T-helper 17 cell (primary cell): ENCODE data around the gene SPEG. TPM values are rescaled to one million over a fixed set of nuclear protein-coding genes. Genes with fewer than 3 reads are reported as not detected.
A peak's percentile ranks its signal among the peaks of the same experiment; 100 is the strongest.
"Not testable (repeated sequence)": the region's sequence is repeated elsewhere in the genome, so short reads cannot be mapped to it uniquely, and the experiment has no call there.

Experiments used
- ATAC-seq: fragments of 150-1000 bp; cut with Tn5 transposase; 2 replicates; pipeline ENCODE4 v1.10.0; 2021; ENCODE audit warnings: mild to moderate bottlenecking, moderate library complexity
- DNase-seq, 3 donors: peaks; one replicate each; pipeline versions ENCODE4 v3.0.0 to v3.0.0-alpha.2; 2020 to 2021
- H3K9me3 ChIP-seq: one replicate; pipeline ENCODE4 v1.7.0; 2013; ENCODE audit warnings: low read length, mild to moderate bottlenecking; ENCODE audit not compliant: control insufficient read depth, poor library complexity, severe bottlenecking
- H3K27ac Mint-ChIP-seq: one replicate; pipeline ENCODE4 v1.8.0; 2022; ENCODE audit warnings: mild to moderate bottlenecking, moderate library complexity, mixed read lengths
- H3K27me3 Mint-ChIP-seq: one replicate; pipeline ENCODE4 v1.8.0; 2022; ENCODE audit warnings: mixed read lengths
- H3K36me3 Mint-ChIP-seq: one replicate; pipeline ENCODE4 v1.8.0; 2022; ENCODE audit warnings: low read depth, mixed read lengths
- H3K4me1 Mint-ChIP-seq: one replicate; pipeline ENCODE4 v1.8.0; 2022; ENCODE audit warnings: mild to moderate bottlenecking, mixed read lengths
- H3K4me3 Mint-ChIP-seq: one replicate; pipeline ENCODE4 v1.8.0; 2022; ENCODE audit warnings: mild to moderate bottlenecking, moderate library complexity, mixed read lengths
- total RNA-seq, 4 donors: library from RNA in 2 of 4; stranded (reverse) in 2 of 4; gene quantifications; one replicate each; pipeline ENCODE4 v1.2.3 and lab custom pipeline; 2022 to 2026

The SPEG gene
- total RNA-seq, 2 donors from 2014 or later, result 7.3 to 8.4 TPM

GRCh38 chr2:219398721-219399363 lies 35.8 kb upstream of the SPEG start:
- no peaks in the 10 kb centered on the region for H3K27me3 Mint-ChIP-seq
- no peak overlapping the region for H3K27ac Mint-ChIP-seq
- peaks cover 18% of the 10 kb centered on the region for H3K4me1 Mint-ChIP-seq
- H3K36me3 Mint-ChIP-seq, result no peaks in the 10 kb centered on the region
- no peaks in the 10 kb centered on the region for H3K9me3 ChIP-seq
- H3K4me3 Mint-ChIP-seq, result no peak overlapping the region
- ATAC-seq (no peak), DNase-seq (no peak)

- no peaks in the 10 kb centered on the region for H3K9me3 ChIP-seq
- Mint-ChIP-seq H3K36me3 (no peaks in the 10 kb centered on the region), H3K27ac (peak overlapping the region; percentile 72), H3K4me1 (peaks cover 18% of the 10 kb centered on the region), H3K27me3 (peaks cover 5% of the 10 kb centered on the region), H3K4me3 (no peak overlapping the region)
- DNase-seq (no peak), ATAC-seq (no peak)
Measured at GRCh38 chr2:219399716-219400478, 34.7 kb upstream of the SPEG start.

- Mint-ChIP-seq H3K27me3 (peaks cover 5% of the 10 kb centered on the region), H3K4me3 (no peak overlapping the region), H3K4me1 (peaks cover 18% of the 10 kb centered on the region), H3K27ac (peak overlapping the region; percentile 72), H3K36me3 (no peaks in the 10 kb centered on the region)
- DNase-seq (no peak), ATAC-seq (no peak)
- no peaks in the 10 kb centered on the region for H3K9me3 ChIP-seq
Measured at GRCh38 chr2:219400562-219400961, 34.1 kb upstream of the SPEG start.

GRCh38 chr2:219401606-219402005 lies 33.0 kb upstream of the SPEG start:
- no peaks in the 10 kb centered on the region for H3K36me3 Mint-ChIP-seq
- H3K9me3 ChIP-seq, result no peaks in the 10 kb centered on the region
- H3K4me1 Mint-ChIP-seq, result peaks cover 18% of the 10 kb centered on the region
- H3K27ac Mint-ChIP-seq, result no peak overlapping the region
- peaks cover 8% of the 10 kb centered on the region for H3K27me3 Mint-ChIP-seq
- H3K4me3 Mint-ChIP-seq, result no peak overlapping the region
- ATAC-seq (no peak), DNase-seq (no peak)

- peak; percentile 24 to 42 (median 34) for DNase-seq
- H3K27ac Mint-ChIP-seq, result no peak overlapping the region
- peaks cover 13% of the 10 kb centered on the region for H3K27me3 Mint-ChIP-seq
- no peaks in the 10 kb centered on the region for H3K36me3 Mint-ChIP-seq
- ATAC-seq, result peak; percentile 98
- H3K4me1 Mint-ChIP-seq, result peaks cover 10% of the 10 kb centered on the region
- no peaks in the 10 kb centered on the region for H3K9me3 ChIP-seq
- no peak overlapping the region for H3K4me3 Mint-ChIP-seq
Measured at GRCh38 chr2:219402665-219403515, 31.8 kb upstream of the SPEG start.

- Mint-ChIP-seq H3K27ac (no peak overlapping the region), H3K27me3 (peaks cover 13% of the 10 kb centered on the region), H3K36me3 (no peaks in the 10 kb centered on the region), H3K4me1 (peaks cover 7% of the 10 kb centered on the region), H3K4me3 (no peak overlapping the region)
- ATAC-seq, result no peak
- no peak for DNase-seq
- H3K9me3 ChIP-seq, result no peaks in the 10 kb centered on the region
Measured at GRCh38 chr2:219403861-219404260, 30.8 kb upstream of the SPEG start.

GRCh38 chr2:219404291-219404910 lies 30.2 kb upstream of the SPEG start:
- DNase-seq (no peak), ATAC-seq (no peak)
- Mint-ChIP-seq H3K4me3 (no peak overlapping the region), H3K4me1 (peaks cover 7% of the 10 kb centered on the region), H3K27me3 (peaks cover 14% of the 10 kb centered on the region), H3K27ac (no peak overlapping the region), H3K36me3 (no peaks in the 10 kb centered on the region)
- H3K9me3 ChIP-seq, result no peaks in the 10 kb centered on the region

- no peak overlapping the region for H3K4me3 Mint-ChIP-seq
- no peaks in the 10 kb centered on the region for H3K9me3 ChIP-seq
- H3K4me1 Mint-ChIP-seq, result peaks cover 7% of the 10 kb centered on the region
- H3K27ac Mint-ChIP-seq, result no peak overlapping the region
- H3K36me3 Mint-ChIP-seq, result no peaks in the 10 kb centered on the region
- peaks cover 19% of the 10 kb centered on the region for H3K27me3 Mint-ChIP-seq
- DNase-seq (no peak), ATAC-seq (no peak)
Measured at GRCh38 chr2:219404954-219405353, 29.7 kb upstream of the SPEG start.

- DNase-seq (no peak), ATAC-seq (no peak)
- no peaks in the 10 kb centered on the region for H3K9me3 ChIP-seq
- Mint-ChIP-seq H3K4me1 (peaks cover 7% of the 10 kb centered on the region), H3K4me3 (no peak overlapping the region), H3K27me3 (peaks cover 19% of the 10 kb centered on the region), H3K36me3 (no peaks in the 10 kb centered on the region), H3K27ac (no peak overlapping the region)
Measured at GRCh38 chr2:219405451-219405850, 29.2 kb upstream of the SPEG start.

- H3K4me3 Mint-ChIP-seq, result no peak overlapping the region
Measured at GRCh38 chr2:219405958-219406860, 28.4 kb upstream of the SPEG start.

GRCh38 chr2:219406861-219407230 lies 27.8 kb upstream of the SPEG start:
- Mint-ChIP-seq H3K27me3 (peaks cover 19% of the 10 kb centered on the region), H3K27ac (peak overlapping the region; percentile 71), H3K4me1 (peaks cover 7% of the 10 kb centered on the region), H3K36me3 (no peaks in the 10 kb centered on the region), H3K4me3 (no peak overlapping the region)
- no peak for DNase-seq
- no peak for ATAC-seq
- no peaks in the 10 kb centered on the region for H3K9me3 ChIP-seq

More at GRCh38 chr2:219405958-219406860, 28.4 kb upstream of the SPEG start:
- Mint-ChIP-seq H3K4me1 (peaks cover 7% of the 10 kb centered on the region), H3K27ac (peak overlapping the region; percentile 71), H3K27me3 (peaks cover 19% of the 10 kb centered on the region), H3K36me3 (no peaks in the 10 kb centered on the region)
- no peaks in the 10 kb centered on the region for H3K9me3 ChIP-seq
- no peak for ATAC-seq
- no peak for DNase-seq

GRCh38 chr2:219407343-219407742 lies 27.3 kb upstream of the SPEG start:
- DNase-seq, H3K4me1 Mint-ChIP-seq, H3K4me3 Mint-ChIP-seq, H3K27ac Mint-ChIP-seq, H3K36me3 Mint-ChIP-seq, ATAC-seq, H3K9me3 ChIP-seq: not testable (repeated sequence)
- H3K27me3 Mint-ChIP-seq, result peaks cover 23% of the 10 kb centered on the region
